ENCODE measurements around the gene ZCCHC24. TPM values are rescaled to one million over a fixed set of nuclear protein-coding genes. Genes with fewer than 3 reads are reported as not detected.

The ZCCHC24 gene
- polyA plus RNA-seq, 1 of the 3 experiments (the other 2 are of a cell fraction): 15.8 TPM

GRCh38 chr10:79472951-79473350 is 27.5 kb upstream of the ZCCHC24 start:
- no peak overlapping the region for H3K4me3 ChIP-seq (ENCODE audit: low read depth in 2 of 2, low read length in 1 of 2)
- no peaks in the 10 kb centered on the region for H3K27me3 ChIP-seq (ENCODE audit: insufficient read depth)
- POLR2A ChIA-PET: no interaction called here
- H3K4me1 ChIP-seq (ENCODE audit: control insufficient read depth in 1 of 2, insufficient read depth in 2 of 2, low read depth in 1 of 2, low read length in 1 of 2): no peaks in the 10 kb centered on the region
- no peaks in the 10 kb centered on the region for H3K9me2 ChIP-seq
- no peak overlapping the region for H3K9ac ChIP-seq
- DNase-seq: no peak
- H3K9me3 ChIP-seq: no peaks in the 10 kb centered on the region
- no peaks in the 10 kb centered on the region for H3K79me2 ChIP-seq (ENCODE audit: insufficient read depth)
- no peaks in the 10 kb centered on the region for H3F3A ChIP-seq (replicated peaks; ENCODE audit: insufficient read depth)
- H2AFZ ChIP-seq (ENCODE audit: low read depth): no peak overlapping the region
- H4K20me1 ChIP-seq (ENCODE audit: insufficient read depth): no peaks in the 10 kb centered on the region
- whole genome bisulfite sequencing (ENCODE audit: low lambda C conversion rate): 86% methylated on average over 5 of the region's 5 CpGs
- H3K4me2 ChIP-seq: no peak overlapping the region
- no peak overlapping the region for H3K27ac ChIP-seq (ENCODE audit: low read depth in 2 of 2, low read length in 1 of 2)
- no peak for TF ChIP-seq MXI1 (IDR thresholded peaks at IDR 0.05; ENCODE audit: low read depth, low read length)
- TF ChIP-seq SIN3A (IDR thresholded peaks at IDR 0.05; ENCODE audit: borderline replicate concordance, low read depth, low read length): no peak
- TF ChIP-seq MEF2A (IDR thresholded peaks at IDR 0.05; ENCODE audit: borderline replicate concordance, low read depth): no peak
- H3K36me3 ChIP-seq (replicated peaks in 1 of 2; ENCODE audit: control insufficient read depth in 1 of 2, insufficient read depth in 2 of 2, low read length in 1 of 2): no peaks in the 10 kb centered on the region
- CTCF ChIA-PET: interaction anchor here (1.3 to 6.3 kb wide), 3 partner anchors 15 to 99 kb away, joined by 4 to 34 read pairs (median 6); no protein-coding TSS in a partner anchor

DNA sequence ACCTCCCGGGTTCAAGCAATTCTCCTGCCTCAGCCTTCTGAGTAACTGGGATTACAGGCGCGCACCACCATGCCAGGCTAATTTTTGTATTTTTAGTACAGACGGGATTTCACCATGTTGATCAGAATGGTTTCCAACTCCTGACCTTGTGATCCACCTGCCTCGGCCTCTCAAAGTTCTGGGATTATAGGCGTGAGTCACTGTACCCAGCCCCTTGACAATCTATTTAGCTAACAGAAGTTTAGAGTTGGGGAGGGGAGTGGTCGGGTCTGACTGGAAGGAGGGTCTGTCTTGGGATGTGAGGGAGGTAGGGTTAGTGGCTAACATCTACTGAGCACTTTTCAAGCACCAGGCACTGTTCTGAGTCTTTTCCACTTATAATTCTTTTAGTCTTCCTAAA is 27.0 kb upstream of the ZCCHC24 start:
- Histone ChIP-seq H4K20me1 (ENCODE audit: insufficient read depth) (no peaks in the 10 kb centered on the region), H3K4me1 (ENCODE audit: control insufficient read depth in 1 of 2, insufficient read depth in 2 of 2, low read depth in 1 of 2, low read length in 1 of 2) (no peaks in the 10 kb centered on the region), H3K4me2 (no peak overlapping the region), H3K4me3 (ENCODE audit: low read depth in 2 of 2, low read length in 1 of 2) (no peak overlapping the region), H2AFZ (ENCODE audit: low read depth) (no peak overlapping the region), H3K9me3 (no peaks in the 10 kb centered on the region), H3K36me3 (replicated peaks in 1 of 2; ENCODE audit: control insufficient read depth in 1 of 2, insufficient read depth in 2 of 2, low read length in 1 of 2) (no peaks in the 10 kb centered on the region), H3K9me2 (no peaks in the 10 kb centered on the region), H3K27ac (ENCODE audit: low read depth in 2 of 2, low read length in 1 of 2) (no peak overlapping the region), H3F3A (replicated peaks; ENCODE audit: insufficient read depth) (no peaks in the 10 kb centered on the region), H3K79me2 (ENCODE audit: insufficient read depth) (no peaks in the 10 kb centered on the region), H3K9ac (no peak overlapping the region), H3K27me3 (ENCODE audit: insufficient read depth) (no peaks in the 10 kb centered on the region)
- CTCF ChIA-PET: interaction anchor here (0.9 to 6.8 kb wide), 4 partner anchors 15 to 124 kb away, joined by 3 to 75 read pairs (median 6); no protein-coding TSS in a partner anchor
- TF ChIP-seq, protein P1, sequence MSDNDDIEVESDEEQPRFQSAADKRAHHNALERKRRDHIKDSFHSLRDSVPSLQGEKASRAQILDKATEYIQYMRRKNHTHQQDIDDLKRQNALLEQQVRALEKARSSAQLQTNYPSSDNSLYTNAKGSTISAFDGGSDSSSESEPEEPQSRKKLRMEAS (IDR thresholded peaks at IDR 0.05; ENCODE audit: low read depth): no peak
- WGBS (ENCODE audit: low lambda C conversion rate): 93% methylated on average over 7 of the region's 7 CpGs
- POLR2A ChIA-PET: no interaction called here
- no peak for DNase-seq

GRCh38 chr10:79471776-79472175 is 26.4 kb upstream of the ZCCHC24 start:
- POLR2A ChIA-PET: no interaction called here
- Histone ChIP-seq H3F3A (replicated peaks; ENCODE audit: insufficient read depth) (no peaks in the 10 kb centered on the region), H3K4me3 (ENCODE audit: low read depth in 2 of 2, low read length in 1 of 2) (no peak overlapping the region), H3K79me2 (ENCODE audit: insufficient read depth) (no peaks in the 10 kb centered on the region), H3K27me3 (ENCODE audit: insufficient read depth) (no peaks in the 10 kb centered on the region), H4K20me1 (ENCODE audit: insufficient read depth) (no peaks in the 10 kb centered on the region), H3K36me3 (replicated peaks in 1 of 2; ENCODE audit: control insufficient read depth in 1 of 2, insufficient read depth in 2 of 2, low read length in 1 of 2) (no peaks in the 10 kb centered on the region), H3K27ac (ENCODE audit: low read depth in 2 of 2, low read length in 1 of 2) (no peak overlapping the region), H3K4me2 (no peak overlapping the region), H2AFZ (ENCODE audit: low read depth) (no peak overlapping the region), H3K4me1 (ENCODE audit: control insufficient read depth in 1 of 2, insufficient read depth in 2 of 2, low read depth in 1 of 2, low read length in 1 of 2) (no peaks in the 10 kb centered on the region), H3K9me2 (no peaks in the 10 kb centered on the region), H3K9ac (no peak overlapping the region), H3K9me3 (no peaks in the 10 kb centered on the region)
- DNase-seq: no peak
- 84% methylated on average over 4 of the region's 4 CpGs for WGBS (ENCODE audit: low lambda C conversion rate)
- CTCF ChIA-PET: interaction anchor here (0.9 to 6.8 kb wide), 3 partner anchors 16 to 124 kb away, joined by 3 to 75 read pairs (median 5); no protein-coding TSS in a partner anchor
- TF ChIP-seq, protein P2, sequence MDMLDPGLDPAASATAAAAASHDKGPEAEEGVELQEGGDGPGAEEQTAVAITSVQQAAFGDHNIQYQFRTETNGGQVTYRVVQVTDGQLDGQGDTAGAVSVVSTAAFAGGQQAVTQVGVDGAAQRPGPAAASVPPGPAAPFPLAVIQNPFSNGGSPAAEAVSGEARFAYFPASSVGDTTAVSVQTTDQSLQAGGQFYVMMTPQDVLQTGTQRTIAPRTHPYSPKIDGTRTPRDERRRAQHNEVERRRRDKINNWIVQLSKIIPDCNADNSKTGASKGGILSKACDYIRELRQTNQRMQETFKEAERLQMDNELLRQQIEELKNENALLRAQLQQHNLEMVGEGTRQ (IDR thresholded peaks at IDR 0.05; ENCODE audit: borderline replicate concordance, low read depth, low read length): no peak
- TF ChIP-seq, protein P3, sequence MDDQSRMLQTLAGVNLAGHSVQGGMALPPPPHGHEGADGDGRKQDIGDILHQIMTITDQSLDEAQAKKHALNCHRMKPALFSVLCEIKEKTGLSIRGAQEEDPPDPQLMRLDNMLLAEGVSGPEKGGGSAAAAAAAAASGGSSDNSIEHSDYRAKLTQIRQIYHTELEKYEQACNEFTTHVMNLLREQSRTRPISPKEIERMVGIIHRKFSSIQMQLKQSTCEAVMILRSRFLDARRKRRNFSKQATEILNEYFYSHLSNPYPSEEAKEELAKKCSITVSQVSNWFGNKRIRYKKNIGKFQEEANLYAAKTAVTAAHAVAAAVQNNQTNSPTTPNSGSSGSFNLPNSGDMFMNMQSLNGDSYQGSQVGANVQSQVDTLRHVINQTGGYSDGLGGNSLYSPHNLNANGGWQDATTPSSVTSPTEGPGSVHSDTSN (IDR thresholded peaks at IDR 0.05): no peak
- TF ChIP-seq, protein P4, sequence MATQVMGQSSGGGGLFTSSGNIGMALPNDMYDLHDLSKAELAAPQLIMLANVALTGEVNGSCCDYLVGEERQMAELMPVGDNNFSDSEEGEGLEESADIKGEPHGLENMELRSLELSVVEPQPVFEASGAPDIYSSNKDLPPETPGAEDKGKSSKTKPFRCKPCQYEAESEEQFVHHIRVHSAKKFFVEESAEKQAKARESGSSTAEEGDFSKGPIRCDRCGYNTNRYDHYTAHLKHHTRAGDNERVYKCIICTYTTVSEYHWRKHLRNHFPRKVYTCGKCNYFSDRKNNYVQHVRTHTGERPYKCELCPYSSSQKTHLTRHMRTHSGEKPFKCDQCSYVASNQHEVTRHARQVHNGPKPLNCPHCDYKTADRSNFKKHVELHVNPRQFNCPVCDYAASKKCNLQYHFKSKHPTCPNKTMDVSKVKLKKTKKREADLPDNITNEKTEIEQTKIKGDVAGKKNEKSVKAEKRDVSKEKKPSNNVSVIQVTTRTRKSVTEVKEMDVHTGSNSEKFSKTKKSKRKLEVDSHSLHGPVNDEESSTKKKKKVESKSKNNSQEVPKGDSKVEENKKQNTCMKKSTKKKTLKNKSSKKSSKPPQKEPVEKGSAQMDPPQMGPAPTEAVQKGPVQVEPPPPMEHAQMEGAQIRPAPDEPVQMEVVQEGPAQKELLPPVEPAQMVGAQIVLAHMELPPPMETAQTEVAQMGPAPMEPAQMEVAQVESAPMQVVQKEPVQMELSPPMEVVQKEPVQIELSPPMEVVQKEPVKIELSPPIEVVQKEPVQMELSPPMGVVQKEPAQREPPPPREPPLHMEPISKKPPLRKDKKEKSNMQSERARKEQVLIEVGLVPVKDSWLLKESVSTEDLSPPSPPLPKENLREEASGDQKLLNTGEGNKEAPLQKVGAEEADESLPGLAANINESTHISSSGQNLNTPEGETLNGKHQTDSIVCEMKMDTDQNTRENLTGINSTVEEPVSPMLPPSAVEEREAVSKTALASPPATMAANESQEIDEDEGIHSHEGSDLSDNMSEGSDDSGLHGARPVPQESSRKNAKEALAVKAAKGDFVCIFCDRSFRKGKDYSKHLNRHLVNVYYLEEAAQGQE (IDR thresholded peaks at IDR 0.05; ENCODE audit: low read depth, low read length): no peak
- TF ChIP-seq GABPA (IDR thresholded peaks at IDR 0.05; ENCODE audit: low read depth) (no peak), NRF1 (IDR thresholded peaks at IDR 0.05; ENCODE audit: low read depth, low read length) (no peak), TAF1 (IDR thresholded peaks at IDR 0.05; ENCODE audit: borderline replicate concordance, low read depth, low read length) (no peak), ELF1 (IDR thresholded peaks at IDR 0.05) (no peak), EP300 (IDR thresholded peaks at IDR 0.05; ENCODE audit: borderline replicate concordance in 1 of 2, low read depth in 1 of 2, low read length in 1 of 2) (no peak), CHD2 (IDR thresholded peaks at IDR 0.05; ENCODE audit: low read length, partially characterized antibody) (no peak), FOXJ3 (CRISPR knock-in tag; IDR thresholded peaks at IDR 0.05) (no peak), RAD21 (IDR thresholded peaks at IDR 0.05; ENCODE audit: low read length) (no peak)
- TF ChIP-seq, protein P5, sequence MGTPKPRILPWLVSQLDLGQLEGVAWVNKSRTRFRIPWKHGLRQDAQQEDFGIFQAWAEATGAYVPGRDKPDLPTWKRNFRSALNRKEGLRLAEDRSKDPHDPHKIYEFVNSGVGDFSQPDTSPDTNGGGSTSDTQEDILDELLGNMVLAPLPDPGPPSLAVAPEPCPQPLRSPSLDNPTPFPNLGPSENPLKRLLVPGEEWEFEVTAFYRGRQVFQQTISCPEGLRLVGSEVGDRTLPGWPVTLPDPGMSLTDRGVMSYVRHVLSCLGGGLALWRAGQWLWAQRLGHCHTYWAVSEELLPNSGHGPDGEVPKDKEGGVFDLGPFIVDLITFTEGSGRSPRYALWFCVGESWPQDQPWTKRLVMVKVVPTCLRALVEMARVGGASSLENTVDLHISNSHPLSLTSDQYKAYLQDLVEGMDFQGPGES (IDR thresholded peaks at IDR 0.05; ENCODE audit: low read depth, low read length): no peak

All from SK-N-SH (cell line).